ENCODE measurements around the gene RAPGEF6.
"Not testable (repeated sequence)": the region's sequence is repeated elsewhere in the genome, so short reads cannot be mapped to it uniquely, and the experiment has no call there.

RAPGEF6 gene

DNA sequence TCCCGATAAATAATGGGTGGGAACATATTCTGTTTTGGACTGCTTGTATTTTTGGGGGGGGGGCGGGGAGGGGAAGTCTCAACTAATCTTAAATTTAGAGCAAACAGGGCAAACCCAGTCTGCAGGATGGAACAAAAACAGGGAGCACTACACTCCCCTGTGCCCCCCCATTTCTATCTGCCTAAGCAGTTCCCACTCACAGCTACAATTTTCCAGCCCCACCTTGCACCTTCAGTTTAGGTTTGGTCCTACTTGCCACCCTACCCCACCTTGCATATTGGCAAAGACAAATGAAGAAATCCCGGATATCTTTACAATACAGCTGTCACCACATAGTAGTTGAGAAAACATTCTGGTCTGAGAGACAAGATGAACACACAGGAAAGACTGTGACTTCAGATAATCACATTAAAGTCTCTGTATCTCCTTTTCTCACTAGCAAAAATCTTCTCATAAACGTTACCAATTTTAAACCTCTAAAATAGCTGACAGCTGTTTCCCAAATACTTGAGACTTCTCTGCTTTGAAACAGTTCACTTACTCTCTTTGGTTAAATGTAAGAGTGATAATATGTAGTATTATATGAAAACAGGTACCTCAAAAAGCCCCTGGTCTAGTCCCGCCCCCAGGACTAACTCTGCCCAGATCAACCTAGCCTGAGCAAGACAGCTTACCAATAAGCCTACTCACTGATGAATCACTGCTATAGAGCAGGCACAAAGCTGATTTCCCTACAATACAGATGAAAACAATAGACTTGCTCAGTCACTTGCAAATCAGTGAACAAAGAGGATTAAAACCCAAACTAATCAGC lies 5.2 kb upstream of the RAPGEF6 start:
- no peak for DNase-seq (ENCODE audit: low read depth)

DNA sequence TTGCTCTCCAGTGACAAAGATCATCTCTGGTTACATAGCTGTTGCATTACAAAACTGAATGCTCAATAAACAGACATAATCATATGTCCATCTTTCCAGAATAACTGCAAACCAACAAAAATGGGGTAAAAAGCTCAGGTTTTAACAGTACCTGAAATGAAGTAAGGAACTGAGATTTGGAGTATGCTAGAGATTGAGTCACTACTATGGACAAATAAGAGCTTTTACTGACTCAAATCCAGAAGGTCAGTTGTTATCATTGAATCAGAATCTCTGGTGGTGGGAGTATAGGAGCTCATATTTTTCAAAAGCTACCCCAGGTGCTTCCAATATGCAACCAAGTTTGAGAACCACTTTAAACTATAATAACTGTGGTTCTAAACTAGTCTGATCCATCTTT lies 4.1 kb upstream of the RAPGEF6 start:
- no peak for DNase-seq (ENCODE audit: low read depth)

DNA sequence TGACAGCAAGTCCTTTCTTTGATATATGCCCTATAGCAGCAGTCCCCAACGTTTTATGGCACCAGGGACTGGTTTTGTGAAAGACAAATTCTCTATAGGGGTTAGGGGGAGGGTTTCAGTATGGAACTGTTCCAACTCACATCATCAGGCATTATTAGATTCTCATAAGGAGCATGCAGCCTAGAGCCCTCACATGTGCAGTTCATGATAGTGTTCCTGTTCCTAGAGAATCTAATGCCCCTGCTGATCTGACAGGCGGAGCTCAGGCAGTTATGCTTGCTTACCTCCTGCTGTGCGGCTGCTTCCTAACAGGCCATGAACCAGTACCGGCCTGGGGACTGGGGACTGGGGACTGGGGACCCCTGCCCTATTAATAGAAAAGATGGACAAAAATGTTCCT lies 2.7 kb upstream of the RAPGEF6 start:
- DNase-seq (ENCODE audit: low read depth) = no peak

DNA sequence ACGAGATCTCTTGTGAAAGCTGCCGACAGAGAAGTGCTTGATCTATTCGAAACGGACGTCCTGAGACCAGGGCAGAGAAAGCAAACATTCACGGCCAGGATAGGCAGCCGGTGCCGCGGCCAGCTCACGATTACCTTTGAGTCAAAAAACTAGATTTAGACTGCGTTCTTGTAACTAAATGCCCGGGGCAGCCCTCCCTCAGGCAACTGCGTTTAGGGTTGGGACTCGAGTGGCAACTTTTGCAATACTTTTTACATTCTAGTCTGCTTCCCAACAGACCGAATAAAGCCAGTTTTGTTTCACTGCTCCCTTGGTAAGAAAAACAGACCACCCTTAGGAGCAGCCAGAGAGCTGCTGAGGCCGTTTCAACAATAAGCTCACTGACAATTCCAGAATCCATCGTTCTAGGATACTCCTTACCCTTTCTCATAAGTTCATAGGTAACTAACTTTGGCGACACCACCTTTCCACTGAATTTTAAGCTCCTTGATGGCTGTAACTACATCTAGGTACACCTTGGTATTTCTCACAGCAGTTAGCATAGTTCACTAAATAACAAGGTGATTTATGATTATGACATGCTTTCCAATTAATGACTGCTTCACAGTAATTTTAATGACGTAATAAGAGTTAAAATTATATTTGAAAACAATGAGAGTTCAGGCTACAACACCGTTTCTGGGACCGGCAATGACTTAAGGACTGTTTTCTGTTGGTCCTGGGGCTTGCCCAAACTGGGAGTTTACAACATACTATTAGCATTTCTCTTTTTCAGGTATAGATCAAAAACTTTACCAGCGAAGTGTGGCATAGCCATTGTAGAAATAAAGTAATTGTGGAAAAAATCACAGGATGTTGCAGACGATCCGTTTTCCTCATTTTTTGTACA lies 899 bp upstream of the RAPGEF6 start:
- no peak for DNase-seq (ENCODE audit: low read depth)

DNA sequence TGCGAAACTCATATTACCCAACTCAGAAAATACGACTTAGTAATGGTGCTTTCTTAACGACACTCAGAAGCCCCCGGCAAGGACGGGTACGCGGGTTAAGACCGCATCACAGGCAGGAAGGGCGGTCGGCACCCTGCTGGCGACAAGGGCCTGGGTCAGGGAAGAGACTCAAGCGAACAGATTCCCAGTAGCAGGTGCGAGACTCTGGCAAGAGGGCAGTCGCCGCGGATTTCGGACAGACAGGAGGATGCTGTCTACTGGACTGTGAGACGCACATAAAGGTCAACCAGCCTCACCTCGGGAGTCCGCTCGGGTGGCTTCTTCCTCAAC lies 398 bp downstream of the RAPGEF6 start:
- DNase-seq (ENCODE audit: low read depth) = no peak

DNA sequence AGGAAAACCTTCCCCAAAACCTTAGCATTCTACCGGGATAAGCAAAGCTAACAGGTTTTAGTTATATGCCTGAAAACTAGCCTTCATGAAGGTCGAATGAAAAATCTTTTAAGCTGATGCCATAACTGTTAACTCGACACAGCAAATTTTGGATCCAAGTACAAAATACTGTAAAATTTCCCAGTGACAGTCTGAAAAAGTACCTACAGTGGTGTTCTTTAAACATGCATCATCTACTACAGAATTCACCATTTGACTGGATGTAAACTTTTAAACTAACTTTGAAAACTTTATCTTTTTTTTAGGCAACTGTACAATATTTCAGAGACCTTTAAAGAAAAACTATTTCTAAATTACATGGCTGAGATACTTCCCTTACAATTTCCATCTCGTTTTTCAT lies 791 bp downstream of the RAPGEF6 start:
- no peak for DNase-seq (ENCODE audit: low read depth)

DNA sequence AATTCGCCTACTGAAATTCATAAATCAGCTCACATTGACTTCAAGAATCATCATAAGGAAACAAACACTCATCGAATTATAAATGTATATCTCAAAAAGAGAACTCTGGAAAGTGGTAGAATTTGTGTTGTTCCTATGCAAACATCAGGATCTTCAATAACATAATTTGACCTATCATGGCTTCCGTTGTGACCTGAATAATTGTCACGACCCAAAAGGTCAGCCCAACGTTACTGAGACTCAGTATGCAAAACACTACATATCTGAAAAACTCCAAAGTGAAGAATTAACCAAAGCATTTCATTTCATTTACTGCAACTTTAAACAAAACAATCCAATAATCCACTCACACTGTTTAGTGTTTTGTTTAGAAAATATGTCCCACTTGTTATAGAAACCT lies 1.2 kb downstream of the RAPGEF6 start:
- DNase-seq (ENCODE audit: low read depth) = no peak

DNA sequence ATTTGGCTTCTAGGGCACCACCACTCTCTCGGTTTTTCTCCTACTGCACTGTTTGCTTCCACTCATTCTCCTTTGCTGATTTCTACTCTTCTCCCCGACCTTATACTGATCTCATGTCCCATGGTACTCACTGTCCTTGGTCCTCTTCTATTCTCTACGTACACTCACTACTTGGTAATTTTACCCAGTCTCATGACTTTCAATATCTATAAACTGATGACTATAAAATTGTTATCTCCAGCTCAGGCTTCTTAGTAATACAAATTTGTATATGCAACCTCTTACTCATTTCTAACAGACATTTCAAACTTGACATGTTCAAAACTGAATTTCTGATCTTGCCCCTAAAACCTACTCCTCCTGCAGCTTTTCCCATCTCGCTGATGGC lies 4.1 kb downstream of the RAPGEF6 start:
- DNase-seq (ENCODE audit: low read depth) = no peak

DNA sequence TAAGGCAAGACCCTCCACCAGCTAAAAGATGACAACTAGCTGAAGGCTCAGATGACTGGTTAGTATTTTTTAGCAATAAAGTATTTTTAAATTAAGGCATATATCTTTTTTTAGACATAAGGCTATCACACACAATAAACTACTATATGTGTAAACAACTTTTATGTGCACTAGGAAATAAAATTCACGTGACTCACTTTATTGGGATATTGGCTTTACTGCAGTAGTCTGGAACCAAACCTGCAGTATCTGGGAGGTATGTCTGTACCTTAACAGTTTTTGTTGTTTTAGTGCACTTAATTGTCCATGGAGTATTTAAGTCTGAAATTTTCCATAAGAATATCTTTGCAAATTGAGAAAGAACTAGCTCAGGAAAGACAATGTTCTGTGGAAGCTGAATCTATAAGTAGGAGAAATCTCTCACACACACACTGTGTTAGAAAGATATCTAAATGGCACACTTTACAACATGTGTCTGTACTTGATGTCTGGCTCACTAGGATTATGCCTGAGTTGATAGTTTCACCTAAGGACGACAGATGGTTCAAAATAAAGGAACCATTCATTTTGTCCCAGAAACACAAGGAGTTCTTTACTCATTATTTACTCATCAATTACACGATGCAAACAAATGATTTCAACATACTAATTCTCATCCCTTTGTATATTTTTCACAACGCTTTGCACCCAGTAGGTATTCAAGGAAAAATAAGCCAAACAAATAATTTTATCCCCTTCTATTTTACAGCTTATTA lies 4.6 kb downstream of the RAPGEF6 start:
- DNase-seq (ENCODE audit: low read depth) = no peak

DNA sequence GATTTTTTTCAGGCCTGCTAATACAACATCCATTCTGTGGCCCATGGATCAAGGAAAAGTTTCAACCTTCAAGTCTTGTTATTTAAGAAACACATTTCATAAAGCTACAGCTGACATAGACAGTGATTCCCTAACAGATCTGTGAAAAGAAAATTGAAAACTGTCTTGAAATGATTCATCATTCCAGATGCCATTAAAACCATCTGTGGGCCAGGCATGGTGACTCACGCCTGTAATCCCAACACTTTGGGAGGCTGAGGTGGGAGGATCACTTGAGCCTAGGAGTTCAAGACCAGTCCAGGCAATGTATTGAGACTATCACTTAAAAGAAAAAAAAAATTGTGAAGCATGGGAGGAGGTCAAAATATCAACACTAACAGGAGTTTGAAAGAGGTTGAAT lies 6.0 kb downstream of the RAPGEF6 start:
- no peak for DNase-seq (ENCODE audit: low read depth)

DNA sequence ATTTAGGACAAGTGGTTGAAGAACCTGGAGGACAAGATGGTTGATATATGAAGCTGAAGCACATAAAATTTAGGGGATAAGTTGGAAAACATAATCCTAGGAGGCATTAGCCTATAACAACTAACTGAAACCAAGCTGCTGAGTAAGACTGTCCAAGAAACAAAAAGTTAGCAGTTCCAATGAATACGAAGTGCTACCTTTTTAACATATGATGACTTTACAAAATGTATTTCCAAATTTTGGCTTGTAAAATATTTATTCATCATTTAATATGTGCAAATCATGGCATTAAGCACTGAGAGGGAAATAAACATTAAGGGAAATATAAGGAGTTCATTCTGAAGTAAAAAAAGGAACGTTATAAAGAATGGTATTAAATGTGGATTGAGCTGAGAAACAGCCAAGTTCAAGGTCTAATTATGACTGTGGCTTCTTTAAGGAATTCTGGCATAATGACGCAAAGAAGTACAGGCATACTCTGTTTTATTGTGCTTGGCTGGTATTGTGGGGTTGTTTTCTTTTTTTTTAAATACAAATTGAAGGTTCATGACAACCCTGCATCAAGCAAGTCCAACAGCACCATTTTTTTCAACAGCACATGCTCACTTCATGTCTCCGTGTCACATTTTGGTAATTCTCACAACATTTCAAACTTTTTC lies 7.7 kb downstream of the RAPGEF6 start:
- no peak for DNase-seq (ENCODE audit: low read depth)

DNA sequence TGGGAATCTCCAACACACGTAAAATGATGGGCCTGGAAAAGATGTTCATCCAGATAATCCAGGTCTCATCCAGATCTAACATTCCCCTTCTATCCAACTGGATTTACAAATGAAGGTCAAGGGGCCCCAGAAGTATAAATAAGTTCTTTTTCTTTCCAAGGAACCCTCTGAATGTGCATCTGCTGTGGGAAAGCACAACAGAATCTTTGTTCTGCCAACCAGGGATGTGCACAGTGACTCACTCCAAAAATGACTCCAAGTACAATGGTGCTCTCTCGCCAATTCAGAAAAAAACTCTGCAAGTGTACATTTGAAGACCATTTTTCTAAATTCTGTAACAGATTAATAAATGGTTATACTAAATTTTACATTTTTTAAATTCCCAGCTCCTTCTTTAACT lies 12.4 kb downstream of the RAPGEF6 start:
- no peak for DNase-seq (ENCODE audit: low read depth)

DNA sequence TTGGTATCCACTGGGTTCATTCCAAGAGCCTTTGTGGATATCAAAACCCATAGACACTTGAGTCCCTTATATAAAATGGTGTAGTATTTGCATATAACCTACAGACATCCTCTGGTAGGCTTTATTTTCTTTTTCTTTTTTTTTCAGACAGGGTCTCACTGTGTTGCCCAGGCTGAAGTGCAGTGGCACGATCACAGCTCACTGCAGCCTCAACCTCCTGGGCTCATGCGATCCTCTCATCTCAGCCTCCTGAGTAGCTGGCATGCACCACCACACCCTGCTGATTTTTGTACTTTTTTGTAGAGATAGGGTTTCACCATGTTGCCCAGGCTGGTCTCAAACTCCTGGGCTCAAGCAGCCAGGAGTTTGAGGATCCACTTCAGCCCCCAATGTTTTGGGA lies 13.9 kb downstream of the RAPGEF6 start:
- not testable (repeated sequence) for DNase-seq (ENCODE audit: low read depth)

DNA sequence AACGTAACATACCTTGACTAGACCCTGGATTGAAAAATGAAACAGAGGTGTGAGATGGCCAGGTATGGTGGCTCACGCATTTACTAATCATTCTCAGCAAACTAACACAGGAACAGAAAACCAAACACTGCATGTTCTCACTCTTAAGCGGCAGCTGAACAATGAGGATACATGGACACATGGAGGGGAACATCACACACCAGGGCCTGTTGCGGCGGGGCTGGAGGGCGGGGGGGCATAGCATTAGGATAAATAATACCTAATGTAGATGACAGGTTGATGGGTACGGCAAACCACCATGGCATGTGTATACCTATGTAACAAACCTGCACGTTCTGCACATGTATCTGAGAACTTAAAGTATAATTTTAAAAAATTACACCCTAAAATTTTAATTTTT lies 15.9 kb downstream of the RAPGEF6 start:
- DNase-seq (ENCODE audit: low read depth) = no peak

DNA sequence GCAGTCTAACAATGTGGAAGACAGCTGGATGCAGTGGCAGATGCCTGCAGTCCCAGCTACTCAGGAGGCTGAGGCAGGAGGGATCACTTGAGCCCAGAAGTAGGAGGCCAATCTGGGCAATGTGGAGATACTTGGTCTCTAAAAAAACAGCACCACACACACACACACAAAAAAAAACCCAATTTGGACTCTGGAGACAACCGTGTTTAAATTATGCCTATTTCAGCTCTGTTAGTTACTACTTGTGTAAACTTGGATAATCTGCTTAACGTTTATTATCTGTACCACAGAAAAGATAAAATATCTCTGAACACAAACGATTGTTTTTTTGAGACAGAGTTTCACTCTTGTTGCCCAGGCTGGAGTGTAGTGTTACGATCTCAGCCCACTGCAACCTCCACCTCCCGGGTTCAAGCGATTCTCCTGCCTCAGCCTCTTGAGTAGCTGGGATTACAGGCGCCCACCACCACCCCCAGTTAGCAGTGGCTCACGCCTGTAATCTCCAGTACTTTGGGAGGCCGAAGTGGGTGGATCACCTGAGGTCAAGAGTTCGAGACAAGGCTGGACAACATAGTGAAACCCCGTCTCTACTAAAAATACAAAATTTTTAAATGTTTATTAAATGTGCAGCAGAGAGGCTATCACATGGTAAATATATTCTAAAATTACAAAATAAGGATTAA lies 17.7 kb downstream of the RAPGEF6 start:
- DNase-seq (ENCODE audit: low read depth) = no peak

DNA sequence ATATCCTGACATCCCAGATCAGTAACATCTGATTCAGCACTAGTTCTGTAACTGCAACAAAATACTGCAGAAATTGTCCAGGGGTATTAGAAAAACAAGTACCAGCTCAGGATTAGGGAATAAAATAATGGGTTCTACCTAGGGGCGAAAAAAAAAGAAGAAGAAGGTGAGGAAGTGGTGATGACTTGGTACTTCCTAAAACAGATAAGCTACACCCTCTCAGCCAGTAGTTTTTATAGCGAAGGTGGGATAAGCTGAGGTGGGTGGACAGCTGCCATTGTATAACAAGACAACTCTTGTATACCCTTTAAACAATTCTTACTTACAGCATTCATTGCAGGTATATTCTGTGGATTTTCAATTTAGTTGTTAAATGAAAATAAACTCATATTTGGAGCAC lies 19.1 kb downstream of the RAPGEF6 start:
- DNase-seq (ENCODE audit: low read depth) = no peak

DNA sequence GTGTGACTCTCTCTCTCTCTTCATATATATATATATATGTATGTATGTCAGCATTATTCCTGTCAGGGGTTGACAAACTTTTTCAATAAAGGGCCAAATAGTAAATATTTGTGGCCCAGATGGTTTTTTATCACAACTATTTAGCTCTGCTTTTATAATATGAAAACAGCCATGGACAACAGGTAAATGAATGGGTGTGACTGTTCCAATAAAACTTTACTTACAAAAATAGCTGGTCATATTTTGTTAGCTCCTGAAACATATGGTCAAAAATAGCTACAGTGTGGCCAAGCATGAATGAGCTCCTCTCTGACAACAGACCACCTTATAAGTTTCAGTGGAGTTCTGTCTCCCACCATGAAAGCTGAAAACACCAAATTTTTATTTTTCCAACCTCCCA lies 21.6 kb downstream of the RAPGEF6 start:
- DNase-seq (ENCODE audit: low read depth) = no peak

DNA sequence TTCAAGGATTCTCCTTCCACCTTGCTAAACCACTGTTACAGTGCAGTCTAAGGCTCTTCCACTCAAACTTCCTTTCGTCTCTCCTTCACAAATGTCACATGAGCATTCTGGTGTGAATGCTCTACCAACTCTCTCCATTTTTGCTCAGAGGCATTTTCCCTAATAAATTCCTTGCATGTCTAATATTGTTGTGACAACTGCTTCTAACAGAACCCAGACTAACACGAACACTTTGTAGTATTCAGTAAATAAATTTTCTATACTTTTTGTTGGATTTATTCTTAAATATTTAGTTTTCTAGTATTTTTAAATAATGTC lies 24.0 kb downstream of the RAPGEF6 start:
- DNase-seq (ENCODE audit: low read depth) = no peak

DNA sequence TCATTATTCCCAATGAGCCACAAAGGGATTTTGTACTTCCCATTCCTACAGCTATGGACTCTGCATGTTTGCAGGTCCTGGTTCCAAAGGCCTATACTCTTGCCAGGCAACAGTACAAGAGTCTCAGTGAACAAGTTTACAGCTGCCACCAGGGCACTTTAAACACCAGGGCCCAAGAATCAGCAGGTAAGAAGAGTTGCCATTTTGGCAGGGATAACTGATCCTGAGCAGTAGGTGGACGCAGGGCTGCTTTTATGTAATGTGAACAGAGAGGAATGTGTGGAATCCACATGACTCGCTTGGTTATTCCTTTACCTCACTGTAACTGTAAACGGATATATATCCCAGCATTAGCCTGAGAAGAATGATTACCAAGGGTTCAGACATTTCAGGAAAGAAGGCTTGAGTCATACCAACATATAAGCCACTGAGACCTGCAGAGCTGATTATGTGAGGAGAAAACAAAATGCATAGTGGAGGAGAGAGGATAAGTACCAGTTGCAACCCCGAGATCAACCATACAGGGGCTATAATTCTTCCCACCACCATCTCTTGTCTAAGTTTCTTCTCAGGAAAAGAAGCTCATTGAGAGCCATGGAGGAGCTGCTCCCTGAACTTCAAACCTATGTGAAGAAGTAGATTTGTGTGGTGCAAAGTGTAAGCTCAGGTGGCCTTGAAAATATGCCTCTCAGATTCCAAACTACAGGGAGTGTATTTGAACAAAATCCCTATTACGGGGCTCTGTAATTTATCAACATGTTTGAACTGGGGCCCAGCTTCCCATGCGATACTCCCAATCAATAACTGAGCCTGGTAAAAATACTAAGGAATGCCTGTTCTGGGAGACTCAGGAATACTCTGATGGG lies 24.6 kb downstream of the RAPGEF6 start:
- peak; percentile 62 for DNase-seq (ENCODE audit: low read depth)

DNA sequence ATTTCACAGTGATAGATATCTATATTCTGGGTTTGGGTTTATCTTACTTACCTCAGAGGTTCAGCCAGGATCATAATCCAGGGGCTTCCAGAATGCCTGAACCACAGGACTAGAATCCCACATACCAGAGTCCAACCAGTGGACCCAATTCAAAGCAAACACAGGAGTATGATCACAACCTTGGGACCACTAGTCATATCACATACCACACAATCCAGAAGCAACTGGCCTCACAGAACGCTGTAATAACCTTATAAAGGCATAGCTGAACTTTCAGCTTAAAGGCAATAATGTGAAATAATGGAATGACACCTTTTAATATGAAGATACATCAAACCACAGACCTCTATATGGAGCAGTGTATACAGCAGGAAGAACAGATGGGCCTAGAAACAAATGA lies 25.3 kb downstream of the RAPGEF6 start:
- DNase-seq (ENCODE audit: low read depth) = no peak

DNA sequence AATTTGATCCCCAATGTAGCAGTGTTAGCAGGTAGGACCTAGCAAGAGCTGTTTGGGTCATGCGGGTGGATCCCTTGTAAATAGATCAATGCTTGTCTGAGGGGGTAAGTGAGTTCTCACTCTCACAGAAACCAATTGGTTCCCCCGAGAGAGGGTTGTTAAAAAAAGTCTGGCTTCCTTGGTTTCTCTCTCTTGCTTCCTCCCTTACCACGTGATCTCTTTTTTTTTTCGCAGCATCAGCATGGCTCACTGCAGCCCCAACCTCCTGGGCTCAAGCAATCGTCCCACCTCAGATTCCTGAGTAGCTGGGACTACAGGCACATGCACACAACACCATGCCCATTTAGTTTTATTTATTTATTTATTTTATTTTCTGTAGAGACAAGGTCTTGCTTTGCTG lies 26.4 kb downstream of the RAPGEF6 start:
- no peak for DNase-seq (ENCODE audit: low read depth)

Data from HS-27A (cell line).